Endothelial cell of coronary artery (primary cell): Measurements from ENCODE around the gene PRDX6. TPM values are rescaled to one million over a fixed set of nuclear protein-coding genes. Genes with fewer than 3 reads are reported as not detected.

ENCODE experiments used
- total RNA-seq: library from RNA; depleted of rRNA; stranded (reverse); fragments of >200 nt; gene quantifications from 2 replicates; pipeline ENCODE4 v1.2.3, GENCODE V29; 2014

Gene PRDX6, protein sequence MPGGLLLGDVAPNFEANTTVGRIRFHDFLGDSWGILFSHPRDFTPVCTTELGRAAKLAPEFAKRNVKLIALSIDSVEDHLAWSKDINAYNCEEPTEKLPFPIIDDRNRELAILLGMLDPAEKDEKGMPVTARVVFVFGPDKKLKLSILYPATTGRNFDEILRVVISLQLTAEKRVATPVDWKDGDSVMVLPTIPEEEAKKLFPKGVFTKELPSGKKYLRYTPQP
- 199 and 211 TPM in 2 replicates for total RNA-seq

DNA sequence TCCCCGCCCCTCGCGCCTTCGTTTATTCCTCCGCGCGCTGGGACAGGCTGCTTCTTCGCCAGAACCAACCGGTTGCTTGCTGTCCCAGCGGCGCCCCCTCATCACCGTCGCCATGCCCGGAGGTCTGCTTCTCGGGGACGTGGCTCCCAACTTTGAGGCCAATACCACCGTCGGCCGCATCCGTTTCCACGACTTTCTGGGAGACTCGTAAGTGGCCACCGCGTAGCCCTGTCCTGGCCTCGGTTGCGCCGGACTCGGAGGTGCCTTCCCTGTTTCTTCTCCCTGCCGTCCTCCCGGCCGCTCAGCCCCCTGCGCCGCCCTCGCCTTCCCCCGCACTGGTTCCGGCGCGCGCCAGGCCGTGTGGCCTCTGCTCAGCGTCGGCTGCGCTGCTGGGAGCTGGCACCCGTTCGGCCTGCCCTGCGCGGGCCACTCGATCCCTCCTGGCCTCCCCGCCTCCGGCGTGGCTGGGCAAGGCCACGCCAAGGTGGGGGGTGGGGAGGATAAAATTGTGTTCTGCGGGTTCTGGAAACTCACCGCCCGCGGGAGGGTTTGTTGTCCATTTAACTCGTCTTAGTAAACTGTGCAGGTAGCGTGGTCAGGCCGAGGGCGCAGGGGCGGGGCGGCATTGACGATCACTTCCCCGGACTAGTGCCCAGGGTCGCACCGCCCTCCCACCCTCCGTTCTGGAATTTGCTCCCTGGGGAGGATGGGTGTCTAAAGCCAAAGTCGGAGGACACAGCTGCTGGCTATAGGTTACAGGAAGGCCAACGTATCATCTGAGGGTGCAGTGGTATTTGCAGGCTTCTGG is at the start of gene PRDX6:
TSS of gene PRDX6 (plus strand) at position 50 of the 808 bp plus-strand sequence. CDS start at position 113, 63 bp downstream.

Other genes starting within 250 kb of the PRDX6 start
- gene SLC9C2, start 125.7 kb downstream of the PRDX6 start, total RNA-seq: 2.0 TPM in 1 of 2 replicates, not detected in the other
- gene TEX50, start 158.0 kb downstream of the PRDX6 start, total RNA-seq: not detected in 2 replicates
- gene ANKRD45, start 192.5 kb downstream of the PRDX6 start, total RNA-seq: 0.36 TPM in 1 of 2 replicates, not detected in the other
- 32.1 and 40.8 TPM in 2 replicates for gene KLHL20, start 237.6 kb downstream of the PRDX6 start, total RNA-seq